GM19238 (cell line): Measurements from ENCODE around the gene ZDHHC8.

ENCODE experiments used
- DNase-seq: peaks from one replicate; pipeline ENCODE4 v3.0.0; 2011; ENCODE audit warnings: low spot score; ENCODE audit not compliant: insufficient read length

The ZDHHC8 gene

DNA sequence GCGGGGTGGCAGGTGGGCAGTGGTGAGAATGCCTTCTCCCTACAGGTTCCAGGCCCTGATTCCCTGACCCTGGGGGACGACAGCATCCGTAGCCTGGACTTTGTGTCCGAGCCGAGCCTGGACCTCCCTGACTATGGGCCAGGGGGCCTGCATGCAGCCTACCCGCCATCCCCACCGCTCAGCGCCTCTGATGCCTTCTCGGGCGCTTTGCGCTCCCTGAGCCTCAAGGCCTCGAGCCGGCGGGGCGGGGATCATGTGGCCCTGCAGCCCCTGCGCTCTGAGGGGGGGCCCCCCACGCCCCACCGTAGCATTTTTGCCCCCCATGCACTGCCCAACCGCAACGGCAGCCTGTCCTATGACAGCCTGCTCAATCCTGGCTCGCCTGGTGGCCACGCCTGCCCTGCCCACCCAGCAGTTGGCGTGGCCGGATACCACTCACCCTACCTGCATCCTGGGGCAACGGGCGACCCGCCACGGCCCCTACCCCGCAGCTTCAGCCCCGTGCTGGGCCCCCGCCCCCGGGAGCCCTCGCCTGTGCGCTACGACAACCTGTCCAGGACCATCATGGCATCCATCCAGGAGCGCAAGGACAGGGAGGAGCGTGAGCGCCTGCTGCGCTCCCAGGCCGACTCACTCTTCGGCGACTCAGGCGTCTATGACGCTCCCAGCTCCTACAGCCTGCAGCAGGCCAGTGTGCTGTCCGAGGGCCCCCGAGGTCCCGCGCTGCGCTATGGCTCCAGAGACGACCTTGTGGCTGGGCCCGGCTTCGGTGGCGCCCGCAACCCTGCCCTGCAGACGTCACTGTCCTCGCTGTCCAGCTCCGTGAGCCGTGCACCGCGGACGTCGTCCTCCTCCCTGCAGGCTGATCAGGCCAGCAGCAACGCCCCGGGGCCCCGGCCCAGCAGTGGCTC is 11.4 kb downstream of the ZDHHC8 start:
- DNase-seq, result no peak

DNA sequence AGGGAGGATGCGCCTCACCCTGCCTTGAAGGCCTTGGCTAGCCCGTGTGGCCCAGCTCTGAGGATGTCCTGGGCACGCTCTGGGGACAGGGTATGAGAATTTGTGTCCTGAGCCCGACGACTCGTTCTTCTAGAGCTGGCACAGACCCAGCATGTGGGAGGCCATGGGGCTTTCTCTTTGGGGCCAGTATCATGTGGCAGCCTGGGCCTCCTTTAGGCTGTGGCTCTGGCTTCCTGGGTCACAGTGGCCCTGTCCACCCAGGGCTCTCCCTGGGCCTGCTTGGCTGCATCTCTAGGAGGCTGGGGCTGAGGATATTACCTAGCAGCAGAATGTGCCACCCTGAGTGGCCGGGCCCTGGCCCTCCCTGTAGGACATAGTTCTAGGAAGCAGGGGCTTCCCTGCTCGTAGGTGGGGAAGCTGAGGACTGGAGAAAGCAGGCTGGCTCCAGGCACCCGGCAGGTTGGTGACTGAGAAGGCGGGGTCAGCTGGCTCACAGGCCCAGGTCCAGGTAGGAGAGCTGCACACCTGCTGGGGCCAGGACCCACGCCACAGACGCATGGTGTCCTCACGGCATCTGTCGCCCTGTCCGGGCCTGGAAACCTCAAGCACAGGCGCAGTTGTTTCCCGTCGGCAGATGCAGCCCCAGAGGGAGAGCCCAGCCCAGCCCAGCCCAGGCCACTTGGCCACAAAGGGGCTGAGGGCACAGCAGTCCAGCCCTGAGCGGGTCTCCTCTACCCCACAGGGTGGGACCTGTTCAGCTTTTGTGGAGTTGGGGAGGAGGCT is 12.5 kb downstream of the ZDHHC8 start:
- no peak for DNase-seq

DNA sequence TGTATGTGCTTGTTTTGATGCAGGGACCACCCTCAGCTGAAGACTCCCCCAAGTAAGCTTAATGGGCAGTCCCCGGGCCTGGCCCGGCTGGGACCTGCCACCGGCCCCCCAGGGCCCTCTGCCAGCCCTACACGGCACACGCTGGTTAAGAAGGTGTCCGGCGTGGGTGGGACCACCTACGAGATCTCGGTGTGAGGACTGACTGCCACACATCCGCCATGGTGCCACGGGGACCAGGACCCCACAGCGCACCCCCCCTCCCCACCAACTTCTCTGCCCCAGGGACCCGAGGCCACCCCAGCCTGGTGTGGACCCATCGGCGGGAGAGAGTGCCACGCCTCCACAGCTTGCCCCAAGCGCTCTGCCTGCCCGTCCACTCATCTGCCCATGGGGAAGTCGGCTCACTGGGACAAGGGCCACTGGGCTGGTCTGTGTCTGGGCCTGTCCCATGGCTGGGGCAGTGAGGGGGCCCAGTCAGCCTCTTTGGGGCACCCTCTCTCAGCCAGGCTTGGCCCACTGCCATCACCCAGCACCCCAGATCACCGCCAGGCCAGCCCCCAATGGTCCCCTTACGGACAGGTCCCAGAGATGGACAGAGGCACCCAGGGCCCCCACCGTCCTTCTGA is 13.7 kb downstream of the ZDHHC8 start:
- DNase-seq, result no peak

DNA sequence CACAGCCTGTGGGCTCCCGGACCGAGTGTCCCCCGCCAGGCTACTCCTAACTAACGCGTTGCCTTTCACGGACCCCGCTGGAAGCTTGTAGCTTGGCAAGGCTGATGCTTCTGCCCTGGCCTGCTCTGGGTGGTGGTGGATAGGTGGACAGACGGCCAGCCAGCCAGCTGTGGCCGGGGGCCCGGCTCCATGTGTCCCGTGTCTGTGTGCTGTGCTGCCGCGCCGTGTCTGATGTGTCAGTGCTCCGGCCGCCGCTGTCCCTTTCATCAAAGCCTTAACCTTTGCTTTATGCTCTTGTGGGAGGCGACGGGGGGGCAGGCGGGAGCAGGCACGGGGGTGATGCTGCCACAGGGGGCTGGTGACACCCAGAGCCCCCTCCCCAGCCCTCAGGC is 14.2 kb downstream of the ZDHHC8 start:
- no peak for DNase-seq

DNA sequence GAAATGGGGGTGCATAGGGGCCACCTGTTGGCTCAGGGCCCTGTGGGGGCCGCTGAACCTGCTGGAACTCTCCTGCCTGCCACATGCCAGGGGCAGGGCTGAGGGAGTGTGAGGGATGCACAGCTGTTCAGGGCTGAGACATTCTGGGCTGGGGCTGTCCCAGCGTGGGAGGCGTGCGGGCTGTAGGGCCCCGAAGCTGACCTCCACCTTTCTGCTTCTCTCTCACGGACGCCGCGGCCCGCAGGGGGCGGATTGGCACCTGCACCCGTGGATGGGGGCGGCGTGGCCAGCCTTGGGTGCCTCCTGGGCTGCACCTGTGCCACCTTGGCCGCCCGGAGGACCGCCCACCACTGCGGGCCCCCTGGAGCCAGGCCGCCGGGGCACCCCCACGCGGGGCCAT is 15.2 kb downstream of the ZDHHC8 start:
- no peak for DNase-seq

DNA sequence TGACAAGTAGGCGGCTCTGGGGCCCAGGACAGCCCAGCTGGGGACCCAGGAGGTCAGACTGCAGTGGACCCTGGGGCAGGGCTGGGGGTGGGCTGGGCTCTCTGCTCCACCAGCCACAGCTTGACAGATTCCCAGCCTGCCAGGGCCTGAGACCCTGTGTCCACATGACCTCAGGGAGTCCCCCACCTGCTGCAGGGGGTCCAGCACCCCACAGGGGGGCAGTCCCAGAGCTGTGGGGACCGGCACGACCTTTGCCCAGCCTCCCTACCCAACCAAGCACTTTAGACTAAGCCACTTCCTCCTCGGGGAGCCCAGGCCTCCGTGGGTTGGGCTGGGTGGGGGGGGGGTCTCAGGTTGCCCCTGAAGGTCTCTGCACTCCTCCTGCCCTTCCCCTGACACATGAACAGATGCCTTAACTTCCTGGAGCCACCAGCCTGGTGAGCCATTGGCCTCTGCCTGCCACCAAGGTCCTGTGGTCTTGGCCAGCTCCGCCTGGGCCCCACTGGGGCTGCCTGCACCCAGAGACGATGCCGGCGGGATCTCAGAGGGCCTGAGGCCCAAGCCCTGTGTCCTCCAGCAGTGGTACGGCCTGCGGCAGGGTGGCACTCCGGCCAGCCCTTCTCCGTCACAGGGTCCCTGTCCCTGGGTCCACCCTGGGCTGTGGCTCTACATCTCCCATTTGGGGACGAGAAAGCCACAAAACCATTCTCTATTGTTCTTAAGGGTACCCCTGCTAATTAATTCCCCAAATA is 15.8 kb downstream of the ZDHHC8 start:
- no peak for DNase-seq

DNA sequence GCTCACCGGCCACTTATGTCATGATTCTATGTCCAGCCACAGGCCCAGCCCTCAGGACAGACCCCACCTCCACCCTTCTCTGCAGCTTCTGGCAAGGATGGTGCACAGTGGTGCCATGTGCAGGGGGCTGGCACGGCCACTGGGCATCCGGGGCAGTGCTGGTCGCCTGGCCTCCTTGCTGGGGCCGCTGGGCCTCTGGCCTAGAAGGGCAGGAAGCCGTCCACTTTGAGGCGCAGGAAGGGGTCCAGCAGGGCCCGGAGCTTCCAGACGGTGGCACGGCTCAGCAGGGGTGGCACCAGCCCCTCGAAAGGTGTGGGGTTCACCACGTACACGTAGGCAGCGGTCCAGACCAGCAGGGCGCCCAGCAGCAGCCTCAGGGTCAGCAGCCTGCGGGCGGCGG is 16.8 kb downstream of the ZDHHC8 start:
- no peak for DNase-seq

DNA sequence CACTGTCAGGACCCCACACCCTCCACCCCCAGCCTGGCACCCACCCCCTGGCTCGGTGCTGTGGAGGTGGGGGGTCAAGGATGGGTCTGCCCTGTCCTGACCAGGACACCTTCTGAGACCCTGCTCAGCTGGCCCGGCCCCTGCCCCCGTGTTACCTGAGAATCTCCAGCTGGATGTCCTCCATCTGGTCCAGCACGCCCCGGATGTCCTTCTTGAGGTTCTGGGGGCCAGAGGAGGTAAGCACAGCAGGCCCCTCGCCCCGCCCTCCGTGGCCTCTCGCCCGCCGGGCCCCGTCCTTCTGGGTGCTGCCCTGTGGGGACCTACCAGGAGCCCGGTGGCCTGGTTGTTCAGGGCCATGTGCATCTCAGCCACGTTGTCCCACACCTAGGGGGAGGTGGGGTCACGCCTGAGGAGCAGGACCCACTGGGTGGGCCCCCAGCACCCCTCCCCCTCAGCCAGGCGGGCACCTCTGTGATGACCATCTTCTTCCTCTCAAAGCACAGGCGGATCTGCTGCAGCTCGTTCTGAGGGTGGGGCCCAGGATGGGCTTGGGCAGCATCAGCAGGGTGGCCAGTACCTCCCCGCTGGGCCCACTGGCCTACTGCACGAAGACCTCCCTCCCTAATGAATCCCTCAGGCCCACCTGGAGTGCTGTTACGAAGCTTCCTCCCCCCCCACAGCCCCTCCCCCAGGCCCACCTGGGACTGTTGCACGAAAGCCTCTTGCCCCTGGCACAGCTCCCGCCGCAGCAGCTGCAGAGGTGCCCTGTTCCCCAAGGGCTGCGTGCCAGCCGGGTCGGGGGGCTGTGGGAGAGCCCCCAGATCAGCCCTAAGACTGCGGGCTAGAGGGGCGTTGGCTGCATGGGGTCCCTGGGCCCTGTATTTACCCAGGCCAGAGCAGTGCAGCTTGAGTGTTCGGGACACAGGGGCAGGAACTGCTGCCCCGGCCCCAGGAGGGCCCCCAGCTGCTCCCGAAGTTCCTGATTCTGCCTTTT is 17.9 kb downstream of the ZDHHC8 start:
- no peak for DNase-seq

DNA sequence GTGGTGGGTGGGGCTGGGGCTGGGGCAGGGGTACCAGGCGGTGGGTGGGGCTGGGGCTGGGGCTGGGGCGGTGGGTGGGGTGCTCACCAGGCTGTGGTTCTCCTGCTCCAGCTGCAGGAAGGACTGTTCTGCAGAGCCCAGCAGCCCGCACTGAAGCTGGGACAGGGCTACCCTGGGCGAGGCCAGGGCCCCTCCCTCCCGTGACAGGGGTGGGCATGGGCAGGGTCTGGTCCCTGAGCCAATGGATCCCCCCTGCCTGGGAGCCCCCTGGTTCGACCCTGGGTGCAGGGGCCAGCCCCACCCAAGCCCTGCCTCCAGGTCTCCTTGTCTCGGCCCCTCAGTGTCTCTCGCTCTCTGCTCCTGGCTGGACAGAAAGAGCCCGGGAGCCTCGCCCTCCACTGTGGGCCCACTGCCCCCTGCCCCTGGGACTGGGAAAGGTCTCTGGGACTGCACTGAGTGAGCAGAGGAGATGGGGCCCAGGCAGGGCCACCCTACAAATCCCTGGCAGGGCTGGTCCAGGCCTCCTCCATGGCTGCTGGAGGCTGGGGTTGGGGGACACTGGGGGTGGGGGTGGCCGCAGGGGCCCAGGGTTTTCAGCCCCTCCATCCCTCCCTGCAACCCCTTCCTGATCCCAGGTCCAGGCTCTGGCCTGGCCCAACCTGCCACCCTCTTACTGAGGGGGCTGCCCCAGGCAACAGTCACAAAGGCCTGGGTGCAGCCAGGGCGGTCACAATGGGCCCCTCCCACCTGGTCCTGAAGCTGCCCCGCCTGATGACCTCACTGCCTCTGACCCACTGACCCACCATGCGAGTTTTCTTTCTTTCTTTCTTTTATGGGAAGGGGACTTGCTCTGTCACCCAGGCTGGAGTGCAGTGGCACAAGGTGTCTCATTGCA is 19.0 kb downstream of the ZDHHC8 start, which contains the start of gene CCDC188:
Gene CCDC188, minus strand, starts transcription at position 675 of the 895 bp plus-strand sequence. Its CDS starts 69 bp downstream, at position 606.
- DNase-seq, result no peak

DNA sequence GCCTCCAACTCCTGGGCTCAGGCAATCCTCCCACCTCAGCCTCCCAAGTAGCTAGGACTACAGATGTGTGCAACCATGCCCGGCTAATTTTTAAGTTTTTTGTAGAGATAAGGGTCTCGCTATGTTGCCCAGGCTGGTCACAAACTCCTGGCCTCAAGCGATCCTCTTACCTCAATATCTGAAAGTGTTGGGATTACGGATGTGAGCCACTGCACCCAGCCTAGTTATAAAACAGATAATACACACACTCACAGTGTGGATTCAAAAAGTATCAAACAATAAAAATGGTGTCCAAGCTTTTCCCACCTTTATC is 19.6 kb downstream of the ZDHHC8 start:
- no peak for DNase-seq

DNA sequence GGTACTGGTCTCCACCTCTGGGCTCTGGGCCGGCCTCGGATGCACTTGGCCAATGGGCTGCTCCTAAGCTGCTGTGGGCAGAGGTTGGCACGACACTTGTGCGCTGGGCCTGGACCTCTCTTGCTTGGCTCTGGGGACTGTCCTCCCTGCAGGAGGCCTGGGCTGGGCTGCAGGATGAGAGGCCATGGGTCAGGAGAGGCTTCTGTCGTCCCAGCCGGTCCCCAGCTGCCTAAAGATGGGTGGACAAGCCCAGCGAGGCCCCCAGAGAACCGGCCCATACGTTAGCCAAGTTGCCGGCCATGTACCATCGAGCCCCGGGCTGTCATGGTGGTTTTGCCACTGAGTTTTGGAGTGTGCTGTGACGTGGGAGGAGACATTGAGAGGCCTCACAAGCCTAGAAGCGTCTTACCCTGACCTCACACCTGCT is 20.9 kb downstream of the ZDHHC8 start:
- DNase-seq, result no peak

DNA sequence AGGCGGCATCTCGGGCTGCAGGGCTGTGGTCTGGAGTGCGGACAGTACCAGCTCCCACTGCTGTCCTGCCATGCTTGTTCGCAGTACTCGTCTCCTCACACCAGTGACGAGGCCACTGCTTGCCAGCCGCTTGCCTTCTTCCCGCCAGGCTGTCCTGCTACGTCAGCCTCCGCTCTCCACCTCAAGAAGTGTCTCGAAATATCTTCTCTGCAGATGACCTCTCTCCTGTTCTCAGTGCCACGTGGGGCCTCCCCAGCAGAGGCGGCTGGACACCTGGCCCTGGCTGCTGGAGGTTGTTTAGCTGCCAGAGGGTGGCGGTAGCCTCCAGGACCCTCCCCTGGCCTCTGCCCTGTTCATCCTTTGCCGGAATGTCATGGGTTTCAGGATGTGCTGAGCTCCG is 22.3 kb downstream of the ZDHHC8 start:
- no peak for DNase-seq

DNA sequence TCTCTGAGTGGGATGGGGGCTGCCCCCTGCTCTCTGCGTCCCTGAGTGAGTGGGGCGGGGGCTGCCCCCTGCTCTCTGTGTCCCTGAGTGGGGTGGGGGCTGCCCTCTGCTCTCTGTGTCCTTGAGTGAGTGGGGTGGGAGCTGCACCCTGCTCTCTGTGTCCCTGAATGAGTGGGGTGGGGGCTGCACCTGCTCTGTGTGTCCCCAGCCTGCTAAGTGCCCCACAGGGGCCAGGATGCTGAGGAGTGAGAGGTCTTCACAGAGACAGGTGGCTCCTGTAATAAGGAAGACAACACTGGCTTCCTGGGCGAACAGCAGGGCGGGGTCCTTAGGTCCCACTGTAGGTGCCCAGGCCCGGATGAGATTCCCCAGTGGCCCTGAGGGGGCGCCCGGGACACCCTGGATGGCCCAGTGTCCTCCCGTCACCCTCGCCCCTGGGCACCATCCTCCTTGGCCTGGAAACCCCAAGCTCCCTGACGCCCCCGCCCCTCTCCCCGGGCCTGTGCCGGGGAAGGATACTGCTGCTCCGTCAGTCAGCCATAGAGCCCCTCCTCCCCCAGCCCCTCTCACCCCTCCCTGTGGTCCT is 23.1 kb downstream of the ZDHHC8 start:
- no peak for DNase-seq

DNA sequence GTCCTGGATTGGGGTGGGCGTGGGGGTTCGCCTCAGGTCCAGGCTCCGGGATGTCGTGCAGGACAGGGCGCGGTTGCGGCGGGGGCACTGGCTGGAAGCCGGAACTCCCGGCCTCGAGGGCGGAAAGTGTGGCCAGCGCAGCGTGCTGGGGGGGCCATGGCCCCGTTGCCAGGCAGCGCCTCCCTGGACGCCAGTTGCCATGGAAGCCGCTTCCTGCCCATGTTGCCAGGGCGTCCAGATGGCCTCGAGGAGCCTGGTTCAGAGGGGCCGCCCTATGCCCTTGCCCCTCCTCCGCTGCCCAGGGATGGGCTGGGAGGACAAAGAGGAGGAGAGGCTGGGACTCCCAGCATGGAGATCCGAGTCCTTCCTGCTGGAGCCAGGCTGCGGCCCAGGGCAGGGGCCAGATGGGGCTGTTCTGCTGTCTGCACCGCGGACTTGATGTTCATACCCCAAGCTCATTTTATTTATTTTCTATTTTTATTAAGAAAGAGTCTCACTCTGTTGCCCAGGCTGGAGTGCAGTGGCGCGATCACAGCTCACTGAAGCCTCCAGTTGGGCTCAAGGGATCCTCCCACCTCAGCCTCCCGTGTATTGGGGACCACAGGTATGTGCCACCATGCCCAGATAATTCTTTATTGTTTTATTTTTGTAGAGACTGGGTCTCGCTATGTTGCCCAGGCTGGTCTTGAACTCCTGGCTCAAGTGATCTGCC is 23.9 kb downstream of the ZDHHC8 start:
- DNase-seq, result no peak

DNA sequence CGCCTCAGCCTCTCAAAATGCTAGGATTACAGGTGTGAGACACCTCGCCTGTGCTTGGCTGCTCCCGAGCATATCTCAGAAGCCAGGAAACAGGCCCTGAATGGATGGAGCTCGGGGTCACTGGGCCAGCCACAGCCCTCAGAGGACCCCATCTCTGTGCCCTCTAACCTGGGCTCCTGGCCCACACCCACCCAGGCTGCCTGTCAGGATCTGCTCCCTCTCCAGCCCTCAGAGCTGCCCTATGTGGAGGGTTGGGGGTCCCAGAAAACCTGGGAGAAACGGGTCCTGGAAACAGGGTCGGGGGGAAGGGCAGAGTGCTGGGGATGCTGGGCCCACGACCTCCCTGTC is 24.4 kb downstream of the ZDHHC8 start:
- DNase-seq, result no peak

DNA sequence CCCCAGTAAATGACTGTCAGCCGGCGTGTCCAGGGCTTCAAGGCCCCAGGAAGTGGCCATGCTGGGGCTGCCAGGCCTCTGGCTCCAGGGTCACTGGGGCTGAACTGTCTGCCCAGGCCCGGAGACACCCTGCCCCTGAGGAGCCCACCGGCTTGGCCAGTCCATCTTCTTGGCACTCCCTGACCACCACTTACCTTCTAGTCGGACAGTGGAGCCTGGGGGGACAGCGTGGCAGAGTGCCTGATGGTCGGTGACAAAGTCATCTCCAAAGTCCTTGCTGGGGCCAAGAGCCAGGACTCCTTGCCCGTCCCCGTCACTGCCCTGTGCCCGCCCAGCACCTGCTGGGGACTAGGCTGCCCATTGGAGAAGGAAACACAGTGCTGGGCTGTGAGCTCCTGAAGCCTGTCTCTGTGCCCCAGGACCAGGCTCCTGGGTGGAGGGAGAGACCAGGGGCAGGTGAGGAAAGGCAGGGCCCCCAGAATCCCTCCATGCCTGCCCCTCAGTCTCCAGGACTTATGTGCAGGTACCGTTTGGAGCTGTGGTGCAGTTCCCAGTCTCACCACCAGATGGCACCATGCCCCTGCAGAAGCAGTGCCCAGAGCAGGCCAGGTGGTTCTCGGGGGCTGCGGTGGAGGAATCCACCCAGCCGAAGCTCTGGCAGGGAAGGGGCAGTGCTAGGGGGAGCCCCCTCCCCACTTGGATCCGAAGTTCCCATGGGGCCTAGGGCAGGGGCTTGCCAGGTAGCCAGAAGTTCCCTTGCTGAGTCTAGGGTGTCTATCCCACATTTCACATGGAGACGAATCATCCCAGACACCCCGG is 25.2 kb downstream of the ZDHHC8 start:
- DNase-seq, result peak; percentile 97

DNA sequence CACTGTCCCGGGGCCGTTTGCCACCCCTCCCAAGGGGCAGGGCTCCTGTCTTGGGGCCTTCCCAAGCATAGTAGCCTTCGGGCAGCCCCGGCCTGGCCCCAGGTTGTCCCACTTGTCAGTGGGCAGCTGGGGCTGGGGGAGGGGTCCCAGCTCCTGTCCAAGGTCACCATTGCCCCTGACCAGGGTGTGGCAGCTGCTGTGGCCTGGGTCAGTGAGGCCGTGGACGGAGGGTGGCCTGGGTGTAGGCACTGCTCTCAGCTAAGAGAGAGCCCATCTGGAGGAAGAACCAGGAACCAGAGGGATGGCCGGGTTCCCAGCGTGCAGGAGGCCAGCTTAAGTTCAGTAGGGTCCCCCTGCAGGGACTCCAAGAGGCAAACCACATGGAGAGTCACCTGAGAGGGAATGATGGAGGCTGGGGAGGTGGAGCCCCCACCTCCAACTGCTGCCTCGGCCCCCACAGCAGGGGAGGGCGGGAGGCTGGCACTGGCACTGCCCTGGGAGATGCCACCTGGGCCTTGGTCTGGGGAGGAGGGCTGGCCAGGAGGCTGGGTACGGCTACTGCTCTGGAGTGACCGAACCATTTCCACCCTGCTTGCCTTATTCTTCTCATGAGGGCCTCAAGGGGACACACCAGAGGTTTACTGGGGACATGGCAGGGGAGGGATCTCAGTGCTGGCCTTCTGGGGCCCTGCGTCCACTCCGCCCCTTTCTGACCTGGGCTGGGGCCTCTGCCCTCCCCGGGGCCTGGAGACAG is 26.0 kb downstream of the ZDHHC8 start:
- DNase-seq, result no peak
